GM19395 (cell line): Measurements from ENCODE around the gene CDH13.

ENCODE experiments used
- ATAC-seq: cut with Tn5 transposase; IDR thresholded peaks from one replicate; pipeline ENCODE4 v1.9.1; 2021; ENCODE audit warnings: mild to moderate bottlenecking, moderate library complexity; ENCODE audit not compliant: unreplicated experiment

The CDH13 gene

DNA sequence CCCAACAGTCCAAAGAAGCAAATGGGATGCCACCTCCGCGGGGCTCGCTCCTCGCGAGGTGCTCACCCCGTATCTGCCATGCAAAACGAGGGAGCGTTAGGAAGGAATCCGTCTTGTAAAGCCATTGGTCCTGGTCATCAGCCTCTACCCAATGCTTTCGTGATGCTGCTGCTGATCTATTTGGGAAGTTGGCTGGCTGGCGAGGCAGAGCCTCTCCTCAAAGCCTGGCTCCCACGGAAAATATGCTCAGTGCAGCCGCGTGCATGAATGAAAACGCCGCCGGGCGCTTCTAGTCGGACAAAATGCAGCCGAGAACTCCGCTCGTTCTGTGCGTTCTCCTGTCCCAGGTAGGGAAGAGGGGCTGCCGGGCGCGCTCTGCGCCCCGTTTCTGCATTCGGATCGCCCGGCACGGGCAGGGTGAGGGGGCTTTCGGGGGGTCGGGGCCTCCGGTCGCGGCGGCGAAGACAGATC lies at the start of gene CDH13:
Gene CDH13, plus strand, starts transcription at position 179 of the 471 bp plus-strand sequence.
- ATAC-seq = no peak

GRCh38 chr16:82580298-82580890 lies 46.4 kb upstream of the CDH13 start:
- no peak for ATAC-seq

GRCh38 chr16:82582975-82583374 lies 43.8 kb upstream of the CDH13 start:
- no peak for ATAC-seq

- no peak for ATAC-seq
Observed at GRCh38 chr16:82583422-82583821, 43.3 kb upstream of the CDH13 start.

- ATAC-seq = no peak
Observed at GRCh38 chr16:82584553-82585152, 42.1 kb upstream of the CDH13 start.

DNA sequence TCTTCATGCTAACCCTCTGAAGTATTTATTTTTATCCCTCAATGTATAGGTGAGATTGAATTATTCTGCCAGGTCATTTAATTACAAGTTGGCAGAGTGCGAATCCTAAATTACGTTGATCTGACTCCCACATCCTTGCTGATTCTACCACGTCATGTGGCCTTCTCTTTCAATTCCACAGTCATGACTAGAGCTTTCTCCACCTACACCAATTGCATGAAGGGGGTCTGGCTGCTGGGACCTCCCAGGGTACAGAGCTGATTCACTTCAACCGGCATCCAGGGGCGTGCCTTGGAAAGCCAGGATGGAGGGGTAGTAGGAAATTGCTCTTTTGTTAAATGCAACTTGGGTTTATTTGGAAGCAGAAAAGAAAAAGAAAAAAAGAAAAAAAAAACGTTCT lies 41.1 kb upstream of the CDH13 start:
- no peak for ATAC-seq

DNA sequence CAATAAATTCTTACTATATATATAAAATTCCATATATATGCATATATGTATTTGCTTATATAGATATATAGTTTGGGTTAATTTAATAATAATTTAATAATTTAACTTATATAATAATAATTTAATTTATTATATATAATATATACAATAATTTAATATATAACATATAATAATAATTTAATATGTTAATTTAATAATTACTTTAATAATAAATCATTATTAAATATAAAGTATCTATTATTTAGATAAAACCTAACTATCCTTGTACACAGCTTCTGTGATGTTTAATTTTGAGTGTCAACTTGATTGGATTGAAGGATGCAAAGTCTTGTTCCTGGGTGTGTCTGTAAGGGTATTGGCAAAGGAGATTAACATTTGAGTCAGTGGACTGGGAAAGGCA lies 40.6 kb upstream of the CDH13 start:
- no peak for ATAC-seq

GRCh38 chr16:82587289-82587688 lies 39.5 kb upstream of the CDH13 start:
- ATAC-seq = no peak

- ATAC-seq = no peak
Observed at GRCh38 chr16:82589407-82589806, 37.4 kb upstream of the CDH13 start.

- no peak for ATAC-seq
Observed at GRCh38 chr16:82594114-82594513, 32.7 kb upstream of the CDH13 start.

DNA sequence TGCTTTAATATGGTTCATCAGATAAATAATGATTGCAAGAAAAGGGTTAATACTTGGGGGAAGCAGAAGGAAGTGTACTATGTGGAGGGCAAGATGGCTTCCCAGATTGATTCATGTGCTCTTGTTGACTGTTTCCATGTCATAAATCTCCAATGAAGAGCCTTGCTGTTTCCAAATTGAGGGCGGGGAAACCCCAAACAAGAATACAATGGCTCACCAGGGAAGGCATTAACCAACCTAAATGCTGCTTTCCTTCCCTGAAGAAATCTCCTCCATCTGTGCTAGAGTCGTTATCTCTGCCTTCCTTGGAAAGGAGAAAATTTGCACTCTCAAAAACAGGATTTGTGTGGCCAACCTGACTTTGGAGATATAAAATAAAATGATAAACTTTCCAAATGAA lies 28.0 kb upstream of the CDH13 start:
- ATAC-seq = no peak

GRCh38 chr16:82601989-82602640 lies 24.7 kb upstream of the CDH13 start:
- ATAC-seq = no peak

- no peak for ATAC-seq
Observed at GRCh38 chr16:82603784-82604411, 22.9 kb upstream of the CDH13 start.

DNA sequence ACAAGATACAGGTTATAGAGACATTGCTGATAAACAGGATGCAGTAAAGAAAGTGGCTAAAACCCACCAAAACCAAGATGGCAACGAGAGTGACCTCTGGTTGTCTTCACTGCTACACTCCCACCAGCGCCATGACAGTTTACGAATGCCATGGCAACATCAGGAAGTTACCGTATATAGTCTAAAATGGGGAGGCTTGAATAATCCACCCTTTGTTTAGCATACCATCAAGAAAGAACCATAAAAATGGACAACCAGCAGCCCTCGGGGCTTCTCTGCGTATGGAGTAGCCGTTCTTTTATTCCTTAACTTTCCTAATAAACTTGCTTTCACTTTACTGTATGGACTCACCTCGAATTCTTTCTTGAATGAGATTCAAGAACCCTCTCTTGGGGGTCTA lies 21.7 kb upstream of the CDH13 start:
- no peak for ATAC-seq

DNA sequence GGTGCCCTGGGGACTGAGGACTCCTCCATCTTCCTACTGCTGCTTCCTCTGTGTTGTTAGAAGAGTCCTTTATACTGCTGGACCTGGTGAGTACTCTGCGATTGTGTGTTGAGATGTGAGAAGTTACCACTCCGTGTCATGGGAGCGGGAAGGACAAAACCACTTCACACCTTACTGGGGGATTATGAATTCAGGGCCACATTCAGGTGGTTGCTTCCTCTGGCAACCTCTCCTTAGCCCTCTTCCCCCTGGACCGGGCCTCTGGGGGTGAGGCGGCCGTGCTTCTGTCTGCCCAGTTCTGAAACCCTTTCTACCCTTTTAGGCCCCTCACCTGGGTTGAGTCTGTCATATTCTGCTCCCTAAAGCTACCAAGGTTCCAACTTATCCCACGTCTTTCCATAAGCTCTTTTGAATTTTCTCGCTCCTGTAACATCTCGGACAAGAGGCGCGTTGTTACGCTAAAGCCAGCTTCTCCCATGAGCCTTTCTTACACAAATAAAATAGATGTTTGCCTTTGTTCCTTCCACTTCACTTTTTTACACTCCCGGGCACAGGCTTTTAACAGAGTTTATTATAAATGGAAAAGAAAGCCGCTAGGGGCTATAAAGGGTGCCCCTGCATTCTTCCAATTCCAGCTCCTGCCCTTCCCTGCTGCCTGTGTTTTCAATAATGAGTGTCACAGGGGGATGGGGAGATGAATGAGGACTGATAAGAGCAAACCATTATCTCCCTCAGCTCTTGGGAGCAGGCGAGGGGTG lies 20.7 kb upstream of the CDH13 start:
- ATAC-seq = no peak

DNA sequence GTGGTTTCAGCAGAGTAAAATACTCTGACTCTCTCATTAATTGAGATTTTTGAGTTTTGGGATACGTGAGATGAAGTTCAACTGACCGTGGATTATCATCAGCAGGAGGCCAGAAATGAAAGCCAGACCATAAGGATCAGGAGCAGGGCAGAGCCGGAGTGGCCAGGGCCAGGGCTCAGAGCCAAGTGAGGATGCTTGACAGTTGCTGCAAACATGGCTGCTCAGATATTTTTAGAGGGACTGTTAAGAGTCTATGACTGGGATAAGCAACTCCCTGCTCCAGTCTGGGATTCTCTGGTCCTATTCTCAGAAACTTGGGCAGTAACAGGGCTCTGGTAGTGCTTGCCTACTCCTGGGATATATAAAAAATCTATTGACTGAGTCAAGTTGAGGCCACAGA lies 17.6 kb upstream of the CDH13 start:
- ATAC-seq = no peak

GRCh38 chr16:82612263-82612662 lies 14.5 kb upstream of the CDH13 start:
- no peak for ATAC-seq

GRCh38 chr16:82616356-82616755 lies 10.4 kb upstream of the CDH13 start:
- ATAC-seq = no peak

- no peak for ATAC-seq
Observed at GRCh38 chr16:82621781-82622180, 5.0 kb upstream of the CDH13 start.

- no peak for ATAC-seq
Observed at GRCh38 chr16:82623241-82623640, 3.5 kb upstream of the CDH13 start.
